ENCODE results near the gene BMP7. TPM values are rescaled to one million over a fixed set of nuclear protein-coding genes. Genes with fewer than 3 reads are reported as not detected.

The BMP7 gene
- total and polyA plus RNA-seq, 7 donors, result 0.03 TPM; not detected in 5

- H3K4me3 ChIP-seq, result no peak overlapping the region
- no peak for ATAC-seq
- H3K9me3 ChIP-seq, result no peaks in the 10 kb centered on the region
- H3K27me3 ChIP-seq (ENCODE audit: insufficient read depth in 3 of 3, low read length in 2 of 3), result peaks cover 0 to 3% (median 0%) of the 10 kb centered on the region in 3 donors
- no peaks in the 10 kb centered on the region for H3K4me1 ChIP-seq
- DNase-seq, result peak in 1 of 2 donors; percentile 3
- no peak for TF ChIP-seq CTCF (IDR thresholded peaks at IDR 0.05)
- H3K36me3 ChIP-seq (ENCODE audit: insufficient read depth in 1 of 2, low read depth in 1 of 2), result no peaks in the 10 kb centered on the region
- H3K27ac ChIP-seq, result no peak overlapping the region
- 85 to 91% (median 86%) methylated on average over 8 of the region's 8 CpGs for WGBS, 3 donors
- intact Hi-C loops (cut with DNase I), result loop anchor here in 1 of 2 donors (10.0 kb wide), 1 partner anchor 61 kb away; no protein-coding TSS in a partner anchor
These were observed 80.2 kb downstream of the BMP7 start for GRCh38 chr20:57186192-57186591.

DNA sequence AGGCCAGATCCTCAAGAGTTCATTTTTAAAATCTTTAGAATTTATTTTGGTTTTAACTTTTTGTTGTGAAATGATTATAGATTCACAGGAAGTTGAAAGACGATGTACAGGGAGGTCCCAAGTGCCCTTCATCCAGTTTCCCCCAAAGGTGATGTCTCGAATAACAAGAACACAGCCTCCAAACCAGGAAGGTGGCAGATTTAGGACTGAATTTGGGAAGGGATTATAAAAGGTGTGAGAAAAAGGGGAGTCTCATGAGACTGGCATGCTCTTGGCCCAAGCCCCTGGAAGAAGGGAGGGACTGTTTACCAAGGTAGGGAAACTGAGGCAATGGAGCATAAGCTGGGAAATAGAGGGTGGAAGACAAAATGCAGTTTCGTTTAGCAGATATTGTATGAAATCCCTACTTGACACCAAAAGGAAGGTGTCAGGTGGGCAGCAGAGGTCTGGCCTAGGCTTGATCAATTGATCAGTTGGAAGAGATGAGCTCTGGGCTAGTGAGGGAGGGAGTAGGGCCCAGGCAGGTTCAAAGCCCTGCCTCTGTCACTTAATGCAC is 81.2 kb downstream of the BMP7 start:
- Histone ChIP-seq H3K4me1 (no peaks in the 10 kb centered on the region), H3K36me3 (ENCODE audit: insufficient read depth in 1 of 2, low read depth in 1 of 2) (no peaks in the 10 kb centered on the region), H3K27ac (no peak overlapping the region), H3K27me3 (ENCODE audit: insufficient read depth in 3 of 3, low read length in 2 of 3) (peaks cover 0 to 3% (median 0%) of the 10 kb centered on the region in 3 donors), H3K9me3 (no peaks in the 10 kb centered on the region), H3K4me3 (no peak overlapping the region)
- WGBS, 3 donors, result 85 to 89% (median 87%) methylated on average over 3 of the region's 3 CpGs
- intact Hi-C loops (cut with DNase I), result loop anchor here in 1 of 2 donors (10.0 kb wide), 1 partner anchor 60 kb away; no protein-coding TSS in a partner anchor
- no peak for TF ChIP-seq CTCF (IDR thresholded peaks at IDR 0.05)
- ATAC-seq (no peak), DNase-seq (peak in 1 of 2 donors; percentile 3)

DNA sequence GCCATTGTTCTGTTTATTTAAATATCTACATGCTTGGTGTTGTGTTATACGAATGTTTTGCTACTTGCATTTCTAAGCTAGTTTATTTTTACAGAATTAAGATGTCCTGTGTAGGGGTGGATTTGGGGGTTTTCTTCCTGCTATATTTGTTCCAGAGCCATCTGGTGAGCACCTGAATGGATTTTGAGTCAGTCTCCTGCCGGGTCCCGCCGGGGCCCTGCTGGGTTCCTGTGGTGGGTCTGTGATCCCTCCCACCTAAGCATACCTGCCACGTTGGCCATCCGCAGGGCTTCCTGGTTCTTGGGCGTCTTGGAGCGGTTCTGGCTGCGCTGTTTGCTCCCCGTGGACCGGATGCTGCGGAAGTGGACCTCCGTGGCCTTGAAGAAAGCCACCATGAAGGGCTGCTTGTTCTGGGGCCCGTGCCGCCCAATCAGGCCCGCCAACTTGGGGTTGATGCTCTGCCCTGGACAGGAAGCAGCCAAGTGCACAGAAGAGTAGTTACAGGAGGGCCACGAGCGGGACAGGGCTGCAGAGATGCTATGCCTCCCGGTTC is 82.9 kb downstream of the BMP7 start:
- ATAC-seq, result no peak
- WGBS, 3 donors, result 89 to 90% (median 90%) methylated on average over 19 of the region's 19 CpGs

GRCh38 chr20:57181639-57182038 is 84.8 kb downstream of the BMP7 start:
- H3K9me3 ChIP-seq, result no peaks in the 10 kb centered on the region
- intact Hi-C loops (cut with DNase I), result loop anchor here in 1 of 2 donors (10.0 kb wide), 1 partner anchor 57 kb away; no protein-coding TSS in a partner anchor
- no peak overlapping the region for H3K4me3 ChIP-seq
- ATAC-seq (no peak), DNase-seq (peak in 1 of 2 donors; percentile 4)
- no peaks in the 10 kb centered on the region for H3K4me1 ChIP-seq
- H3K27ac ChIP-seq, result no peak overlapping the region
- no peaks in the 10 kb centered on the region for H3K36me3 ChIP-seq (ENCODE audit: insufficient read depth in 1 of 2, low read depth in 1 of 2)
- peaks cover 0 to 5% (median 5%) of the 10 kb centered on the region in 3 donors for H3K27me3 ChIP-seq (ENCODE audit: insufficient read depth in 3 of 3, low read length in 2 of 3)
- 45 to 61% (median 57%) methylated on average over 7 of the region's 7 CpGs for WGBS, 3 donors
- TF ChIP-seq CTCF (IDR thresholded peaks at IDR 0.05), result no peak

More for the DNA sequence above, 82.9 kb downstream of the BMP7 start:
- no peak for TF ChIP-seq CTCF (IDR thresholded peaks at IDR 0.05)
- Histone ChIP-seq H3K4me1 (no peaks in the 10 kb centered on the region), H3K9me3 (no peaks in the 10 kb centered on the region), H3K27me3 (ENCODE audit: insufficient read depth in 3 of 3, low read length in 2 of 3) (peaks cover 0 to 3% (median 0%) of the 10 kb centered on the region in 3 donors), H3K36me3 (ENCODE audit: insufficient read depth in 1 of 2, low read depth in 1 of 2) (no peaks in the 10 kb centered on the region), H3K27ac (no peak overlapping the region), H3K4me3 (no peak overlapping the region)
- intact Hi-C loops (cut with DNase I), result loop anchor here in 1 of 2 donors (10.0 kb wide), 1 partner anchor 59 kb away; no protein-coding TSS in a partner anchor
- peak in 1 of 2 donors; percentile 39 for DNase-seq
